ENCODE results near the gene HPD.

- no peak for TF ChIP-seq POLR2A (IDR thresholded peaks at IDR 0.05; ENCODE audit: low read length)
- no peak for TF ChIP-seq GATA1 (IDR thresholded peaks at IDR 0.05; ENCODE audit: low read depth, low read length)
Observed at GRCh38 chr12:121822393-121823100, 36.1 kb downstream of the HPD start.

Data from erythroblast (primary cell).